A549 (cell line): ENCODE results near the gene TUBB2A. TPM values are rescaled to one million over a fixed set of nuclear protein-coding genes. Genes with fewer than 3 reads are reported as not detected.

Experiments
- ATAC-seq, 2 experiments: fragments of 200-7000 bp in 1 of 2; fragments of >200 bp in 1 of 2; cut with Nextera tagmentation in 1 of 2; cut with Tn5 transposase in 1 of 2; 3 replicates each; pipeline versions ENCODE4 v1.8.0 to v1.9.1; 2018 to 2020; ENCODE audit warnings: mild to moderate bottlenecking in 1 of 2, moderate library complexity in 1 of 2
- CTCF ChIA-PET: fragments of 300-600 bp; sonication (Branson Sonifier 250); formaldehyde crosslinking; extraction: SDS; loops from one replicate; lab custom pipeline; 2021; ENCODE audit warnings: antibody characterized with exemption, inconsistent platforms; lab: Yijun Ruan, JAX
- POLR2A ChIA-PET: fragments of 350-600 bp; formaldehyde crosslinking; extraction: SDS; loops from one replicate; lab custom pipeline; 2021; ENCODE audit warnings: antibody characterized with exemption, inconsistent platforms; lab: Yijun Ruan, JAX
- DNase-seq, 2 experiments: peaks; one replicate each; pipeline versions ENCODE4 v3.0.0 to v3.0.0-alpha.2; 2011 to 2016; ENCODE audit warnings: low read depth in 1 of 2, low spot score in 1 of 2
- FAIRE-seq: peaks from 2 replicates; lab custom pipeline; 2011; peaks lifted over from hg19 to GRCh38; lab: Jason Lieb, UNC
- H3K27ac ChIP-seq, 2 experiments: fragments of >200 bp; sonication (Bioruptor Twin); formaldehyde crosslinking; 3 replicates each; pipeline ENCODE4 v1.5.1; 2016 to 2017
- H3K4me1 ChIP-seq: fragments of >200 bp; sonication (Bioruptor Twin); formaldehyde crosslinking; 3 replicates; pipeline ENCODE4 v1.6.1; 2016
- H3K4me2 ChIP-seq: fragments of >200 bp; sonication (Bioruptor Twin); formaldehyde crosslinking; 3 replicates; pipeline ENCODE4 v1.6.1; 2016
- H3K4me3 ChIP-seq: fragments of >200 bp; sonication (Bioruptor Twin); formaldehyde crosslinking; 3 replicates; pipeline ENCODE4 v1.5.1; 2016
- H3K9me3 ChIP-seq: fragments of >200 bp; sonication (Bioruptor Twin); formaldehyde crosslinking; 3 replicates; pipeline ENCODE4 v1.6.1; 2016
- CBX2 ChIP-seq: fragments of 200-600 bp; sonication (generic); IDR thresholded peaks from 2 replicates; pipeline ENCODE4 v1.6.1; 2016; ENCODE audit warnings: low read depth, mild to moderate bottlenecking, borderline replicate concordance
- CHD4 ChIP-seq: fragments of 200-600 bp; sonication (generic); IDR thresholded peaks from 2 replicates; pipeline ENCODE4 v1.6.1; 2016; ENCODE audit warnings: antibody characterized with exemption, mild to moderate bottlenecking, borderline replicate concordance
- EHMT2 ChIP-seq: fragments of 200-600 bp; sonication (generic); IDR thresholded peaks from 2 replicates; pipeline ENCODE4 v1.6.1; 2016; ENCODE audit warnings: antibody characterized with exemption, low read depth, mild to moderate bottlenecking, moderate library complexity
- EP300 ChIP-seq, 2 experiments: fragments of >200 bp; sonication (Bioruptor Twin); formaldehyde crosslinking; IDR thresholded peaks; 2 replicates in 1 of 2; 3 replicates in 1 of 2; pipeline ENCODE4 v1.6.1; 2016 to 2017
- ESRRA ChIP-seq: fragments of 150-350 bp; IDR thresholded peaks from 2 replicates; pipeline ENCODE4 v1.6.1; 2014; ENCODE audit warnings: mild to moderate bottlenecking, low read length, borderline replicate concordance
- FOSL2 ChIP-seq, 2 experiments: fragments of 450-650 bp in 1 of 2; fragments of >200 bp in 1 of 2; sonication (Bioruptor Twin) in 1 of 2; formaldehyde crosslinking; IDR thresholded peaks; 2 replicates each; pipeline versions ENCODE4 v1.5.0 to v1.6.1; 2016 to 2020; ENCODE audit warnings: mild to moderate bottlenecking in 1 of 2, moderate library complexity in 1 of 2
- FOXS1 ChIP-seq: fragments of 250-450 bp; sonication (Bioruptor Pico); IDR thresholded peaks from 2 replicates; pipeline ENCODE4 v1.5.0; 2020; ENCODE audit warnings: mild to moderate bottlenecking, moderate library complexity
- GATA3 ChIP-seq: IDR thresholded peaks from 2 replicates; pipeline ENCODE4 v1.6.1; 2012; ENCODE audit warnings: borderline replicate concordance
- JUN ChIP-seq, 2 experiments: fragments of >200 bp; sonication (Bioruptor Twin); formaldehyde crosslinking; IDR thresholded peaks; 2 replicates in 1 of 2; 3 replicates in 1 of 2; pipeline ENCODE4 v1.6.1; 2016 to 2017
- JUNB ChIP-seq: fragments of >200 bp; sonication (Bioruptor Twin); formaldehyde crosslinking; IDR thresholded peaks from 2 replicates; pipeline ENCODE4 v1.6.1; 2016
- KDM1A ChIP-seq: fragments of 200-600 bp; sonication (generic); IDR thresholded peaks from 2 replicates; pipeline ENCODE4 v1.6.1; 2016; ENCODE audit warnings: low read depth, mild to moderate bottlenecking
- MAX ChIP-seq: IDR thresholded peaks from 2 replicates; pipeline ENCODE4 v1.6.1; 2012
- MAZ ChIP-seq: fragments of 150-350 bp; IDR thresholded peaks from 2 replicates; pipeline ENCODE4 v1.6.1; 2014; ENCODE audit warnings: antibody characterized with exemption, low read depth, low read length, borderline replicate concordance
- NFE2L2 ChIP-seq: fragments of 150-350 bp; conservative IDR thresholded peaks from 2 replicates; pipeline ENCODE4 v1.6.1; 2014; ENCODE audit warnings: low read length
- PHF8 ChIP-seq: fragments of 200-600 bp; sonication (generic); IDR thresholded peaks from 2 replicates; pipeline ENCODE4 v1.6.1; 2016; ENCODE audit warnings: low read depth, mild to moderate bottlenecking, antibody characterized with exemption, moderate library complexity, borderline replicate concordance
- POLR2A ChIP-seq: IDR thresholded peaks from 2 replicates; pipeline ENCODE4 v1.6.1; 2012; ENCODE audit warnings: mild to moderate bottlenecking, low read length
- POLR2AphosphoS2 ChIP-seq: conservative IDR thresholded peaks from 2 replicates; pipeline ENCODE4 v1.6.1; 2012; ENCODE audit warnings: low read length, improper control_type of control experiment, inconsistent platforms
- RAD21 ChIP-seq, 2 experiments: fragments of >200 bp in 1 of 2; sonication (Bioruptor Twin) in 1 of 2; formaldehyde crosslinking in 1 of 2; IDR thresholded peaks in 1 of 2; conservative IDR thresholded peaks in 1 of 2; 2 replicates in 1 of 2; 3 replicates in 1 of 2; pipeline ENCODE4 v1.6.1; 2012 to 2018; ENCODE audit warnings: inconsistent platforms in 1 of 2
- RARB ChIP-seq: fragments of 250-450 bp; sonication (Bioruptor Pico); IDR thresholded peaks from 2 replicates; pipeline ENCODE4 v1.8.0; 2021; ENCODE audit warnings: mild to moderate bottlenecking, moderate library complexity
- REST ChIP-seq: fragments of 200-600 bp; sonication (generic); IDR thresholded peaks from 2 replicates; pipeline ENCODE4 v1.6.1; 2016; ENCODE audit warnings: antibody characterized with exemption, mild to moderate bottlenecking, moderate library complexity
- RNF2 ChIP-seq: fragments of 200-600 bp; sonication (generic); IDR thresholded peaks from 2 replicates; pipeline ENCODE4 v1.6.1; 2016; ENCODE audit warnings: low read depth, mild to moderate bottlenecking, antibody characterized with exemption, moderate library complexity, borderline replicate concordance
- TFCP2L1 ChIP-seq: fragments of 250-450 bp; sonication (Bioruptor Pico); IDR thresholded peaks from 2 replicates; pipeline ENCODE4 v1.5.0; 2021; ENCODE audit warnings: mild to moderate bottlenecking
- TP53 ChIP-seq: fragments of 250-450 bp; sonication (Bioruptor Pico); IDR thresholded peaks from 2 replicates; pipeline ENCODE4 v1.5.0; 2021; ENCODE audit warnings: mild to moderate bottlenecking, moderate library complexity
- ZSCAN20 ChIP-seq: fragments of 250-450 bp; sonication (Bioruptor Pico); IDR thresholded peaks from 2 replicates; pipeline ENCODE4 v1.8.0; 2022; ENCODE audit warnings: mild to moderate bottlenecking, moderate library complexity
- whole genome bisulfite sequencing: methylation state at CpG from one replicate; pipeline ENCODE4 v1.1.6; 2017; ENCODE audit errors: missing lambda C conversion rate; 5-methylcytosine and 5-hydroxymethylcytosine counted together
- polyA plus RNA-seq, 4 experiments: library from polyadenylated mRNA; depleted of rRNA in 3 of 4; stranded (reverse); fragments of >200 nt; fragmentation: RNase III in 1 of 4; extraction: RNeasy Plus Mini Kit Qiagen cat#74134 plus additional on column Dnase treatment in 1 of 4; gene quantifications; 2 replicates in 3 of 4; 3 replicates in 1 of 4; pipeline ENCODE4 v1.2.3, GENCODE V29; 2011 to 2017
- TF ChIP-seq, protein P1 (sequence below): fragments of 450-650 bp; IDR thresholded peaks from 2 replicates; pipeline ENCODE4 v1.6.1; 2014; ENCODE audit warnings: antibody characterized with exemption
- TF ChIP-seq, protein P2 (sequence below): fragments of >200 bp; sonication (Bioruptor Twin); formaldehyde crosslinking; IDR thresholded peaks from 3 replicates; pipeline ENCODE4 v1.5.1; 2016
- TF ChIP-seq, protein P3 (sequence below): IDR thresholded peaks from 2 replicates; pipeline ENCODE4 v1.6.1; 2012; ENCODE audit warnings: low read depth, borderline replicate concordance

Gene TUBB2A
- polyA plus RNA-seq, 2 of the 4 experiments (the other 2 are of a cell fraction): 23.9 to 47.4 TPM

DNA sequence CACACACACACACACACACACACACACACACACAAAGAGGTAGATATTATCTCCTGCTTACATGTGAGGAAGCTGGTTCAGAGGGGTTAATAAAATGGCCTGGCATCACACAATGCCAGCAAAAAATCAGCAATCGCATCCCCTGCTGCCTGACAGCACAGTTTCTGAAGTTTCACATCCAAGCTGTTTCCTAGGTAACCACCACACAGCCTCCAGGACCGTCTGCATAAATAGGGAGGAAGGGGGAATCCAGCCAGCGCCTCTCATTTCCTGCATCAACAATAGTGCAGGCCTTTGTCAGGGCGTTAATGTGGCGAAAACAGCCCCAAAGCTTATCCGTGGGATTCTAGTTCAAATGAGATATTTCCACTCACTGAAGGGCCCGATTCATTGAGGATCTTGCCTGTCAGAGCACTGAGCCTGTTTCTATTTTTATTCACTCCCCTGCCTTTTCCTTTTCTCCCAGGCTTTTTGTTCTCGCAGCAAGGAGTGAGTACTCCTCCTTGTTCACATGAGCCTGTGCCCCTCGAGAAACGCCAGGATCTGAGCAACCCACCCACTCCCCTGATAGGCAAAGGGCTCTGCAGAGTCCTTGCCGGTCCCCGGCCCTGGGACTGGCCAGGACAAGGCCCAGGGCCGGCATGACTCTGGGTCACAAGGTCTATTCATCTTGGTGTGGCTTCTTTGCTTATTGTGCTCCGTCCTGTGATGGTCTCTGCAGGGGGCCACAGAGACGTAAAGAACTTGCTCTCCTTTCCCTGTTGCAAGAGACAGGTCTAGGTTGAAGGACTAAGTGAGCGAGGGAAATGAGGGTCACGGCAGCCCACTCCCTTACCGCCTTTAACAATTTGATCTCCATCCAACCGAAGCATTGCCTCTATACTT lies 37.4 kb upstream of the TUBB2A start:
- POLR2A ChIA-PET: interaction anchor here (0.7 kb wide), 1 partner anchor 14 kb away, joined by 3 read pairs; no protein-coding TSS in a partner anchor
- H3K4me2 ChIP-seq: no peak overlapping the region
- ATAC-seq (peak in 1 of 2 experiments; percentile 18; a peak in 1 of 6 replicates), FAIRE-seq (no peak), DNase-seq (no peak)
- no peaks in the 10 kb centered on the region for H3K9me3 ChIP-seq
- H3K4me3 ChIP-seq: no peak overlapping the region
- no peak for TF ChIP-seq TP53 (CRISPR knock-in tag)
- TF ChIP-seq PHF8: no peak
- no peak for TF ChIP-seq EHMT2
- TF ChIP-seq, protein P1, sequence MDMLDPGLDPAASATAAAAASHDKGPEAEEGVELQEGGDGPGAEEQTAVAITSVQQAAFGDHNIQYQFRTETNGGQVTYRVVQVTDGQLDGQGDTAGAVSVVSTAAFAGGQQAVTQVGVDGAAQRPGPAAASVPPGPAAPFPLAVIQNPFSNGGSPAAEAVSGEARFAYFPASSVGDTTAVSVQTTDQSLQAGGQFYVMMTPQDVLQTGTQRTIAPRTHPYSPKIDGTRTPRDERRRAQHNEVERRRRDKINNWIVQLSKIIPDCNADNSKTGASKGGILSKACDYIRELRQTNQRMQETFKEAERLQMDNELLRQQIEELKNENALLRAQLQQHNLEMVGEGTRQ: no peak
- TF ChIP-seq ESRRA: no peak
- no peak for TF ChIP-seq CHD4
- no peak for TF ChIP-seq ZSCAN20 (CRISPR knock-in tag)
- no peak for TF ChIP-seq GATA3
- TF ChIP-seq, protein P2, sequence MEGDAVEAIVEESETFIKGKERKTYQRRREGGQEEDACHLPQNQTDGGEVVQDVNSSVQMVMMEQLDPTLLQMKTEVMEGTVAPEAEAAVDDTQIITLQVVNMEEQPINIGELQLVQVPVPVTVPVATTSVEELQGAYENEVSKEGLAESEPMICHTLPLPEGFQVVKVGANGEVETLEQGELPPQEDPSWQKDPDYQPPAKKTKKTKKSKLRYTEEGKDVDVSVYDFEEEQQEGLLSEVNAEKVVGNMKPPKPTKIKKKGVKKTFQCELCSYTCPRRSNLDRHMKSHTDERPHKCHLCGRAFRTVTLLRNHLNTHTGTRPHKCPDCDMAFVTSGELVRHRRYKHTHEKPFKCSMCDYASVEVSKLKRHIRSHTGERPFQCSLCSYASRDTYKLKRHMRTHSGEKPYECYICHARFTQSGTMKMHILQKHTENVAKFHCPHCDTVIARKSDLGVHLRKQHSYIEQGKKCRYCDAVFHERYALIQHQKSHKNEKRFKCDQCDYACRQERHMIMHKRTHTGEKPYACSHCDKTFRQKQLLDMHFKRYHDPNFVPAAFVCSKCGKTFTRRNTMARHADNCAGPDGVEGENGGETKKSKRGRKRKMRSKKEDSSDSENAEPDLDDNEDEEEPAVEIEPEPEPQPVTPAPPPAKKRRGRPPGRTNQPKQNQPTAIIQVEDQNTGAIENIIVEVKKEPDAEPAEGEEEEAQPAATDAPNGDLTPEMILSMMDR: no peak
- TF ChIP-seq JUNB: no peak
- no peak for TF ChIP-seq MAZ
- TF ChIP-seq, protein P3, sequence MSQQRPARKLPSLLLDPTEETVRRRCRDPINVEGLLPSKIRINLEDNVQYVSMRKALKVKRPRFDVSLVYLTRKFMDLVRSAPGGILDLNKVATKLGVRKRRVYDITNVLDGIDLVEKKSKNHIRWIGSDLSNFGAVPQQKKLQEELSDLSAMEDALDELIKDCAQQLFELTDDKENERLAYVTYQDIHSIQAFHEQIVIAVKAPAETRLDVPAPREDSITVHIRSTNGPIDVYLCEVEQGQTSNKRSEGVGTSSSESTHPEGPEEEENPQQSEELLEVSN: no peak
- no peak for TF ChIP-seq JUN (IDR thresholded peaks at IDR 0.05)
- TF ChIP-seq CBX2: no peak
- TF ChIP-seq FOSL2 (IDR thresholded peaks at IDR 0.05): no peak
- no peak for TF ChIP-seq FOSL2 (CRISPR knock-in tag; IDR thresholded peaks at IDR 0.05)
- no peak for TF ChIP-seq NFE2L2
- no peak for TF ChIP-seq RARB (CRISPR knock-in tag)
- no peak for TF ChIP-seq RNF2
- no peak for TF ChIP-seq KDM1A
- H3K4me1 ChIP-seq: peaks cover 17% of the 10 kb centered on the region
- 85% methylated on average over 19 of the region's 19 CpGs for WGBS
- CTCF ChIA-PET: interaction anchor here (0.9 to 1.0 kb wide), 2 partner anchors 15 to 37 kb away, joined by 3 read pairs; no protein-coding TSS in a partner anchor
- H3K27ac ChIP-seq: peak overlapping the region in 1 of 2 experiments; percentile 74; a peak in 1 of 6 replicates

- 84% methylated on average over 22 of the region's 23 CpGs for WGBS
- Histone ChIP-seq H3K4me1 (peaks cover 17% of the 10 kb centered on the region), H3K27ac (no peak overlapping the region), H3K9me3 (no peaks in the 10 kb centered on the region), H3K4me2 (no peak overlapping the region), H3K4me3 (no peak overlapping the region)
- DNase-seq (no peak), FAIRE-seq (no peak), ATAC-seq (no peak)
- ChIA-PET CTCF (interaction anchor here (0.7 to 1.4 kb wide), 2 partner anchors 19 to 22 kb away, joined by 3 to 4 read pairs; no protein-coding TSS in a partner anchor), POLR2A (no interaction called here)
- TF ChIP-seq FOXS1 (CRISPR knock-in tag): no peak
- no peak for TF ChIP-seq EP300 (IDR thresholded peaks at IDR 0.05)
- TF ChIP-seq REST: no peak
- TF ChIP-seq POLR2A: no peak
- no peak for TF ChIP-seq MAX
- TF ChIP-seq MAZ: no peak
- TF ChIP-seq RAD21 (conservative IDR thresholded peaks at IDR 0.05 in 1 of 2, IDR thresholded peaks at IDR 0.05 in 1 of 2): no peak
- TF ChIP-seq POLR2AphosphoS2: no peak
- TF ChIP-seq TFCP2L1: no peak
Observed at GRCh38 chr6:3193102-3193849, 35.9 kb upstream of the TUBB2A start.
